Trophoblast cell (in vitro differentiated cells and primary cell): Measurements from ENCODE around the gene PLIN4.

Source experiments
- DNase-seq, 2 donors: peaks; one replicate each; pipeline ENCODE4 v3.0.0-alpha.2; 2016
- H2AFZ ChIP-seq: 2 replicates; pipeline ENCODE4 v1.6.1; 2013; ENCODE audit warnings: low read length, moderate library complexity, mild to moderate bottlenecking; ENCODE audit not compliant: insufficient read depth, poor library complexity
- H2AK5ac ChIP-seq: 2 replicates; pipeline ENCODE4 v1.6.1; 2013; ENCODE audit warnings: mild to moderate bottlenecking, low read length
- H2BK120ac ChIP-seq: 2 replicates; pipeline ENCODE4 v1.6.1; 2013; ENCODE audit warnings: low read length, mild to moderate bottlenecking, moderate library complexity; ENCODE audit not compliant: insufficient read depth, poor library complexity
- H2BK12ac ChIP-seq: 2 replicates; pipeline ENCODE4 v1.6.1; 2013; ENCODE audit warnings: mild to moderate bottlenecking, low read length, moderate library complexity
- H2BK5ac ChIP-seq: 2 replicates; pipeline ENCODE4 v1.6.1; 2013; ENCODE audit warnings: low read length, low read depth, moderate library complexity, mild to moderate bottlenecking; ENCODE audit not compliant: poor library complexity
- H3K14ac ChIP-seq: 2 replicates; pipeline ENCODE4 v1.6.1; 2013; ENCODE audit warnings: mild to moderate bottlenecking, low read length
- H3K18ac ChIP-seq: 2 replicates; pipeline ENCODE4 v1.6.1; 2013; ENCODE audit warnings: mild to moderate bottlenecking, low read length
- H3K23ac ChIP-seq: 2 replicates; pipeline ENCODE4 v1.6.1; 2013; ENCODE audit warnings: low read length
- H3K27ac ChIP-seq: 2 replicates; pipeline ENCODE4 v1.5.1; 2013; ENCODE audit warnings: low read depth, mild to moderate bottlenecking, inconsistent platforms, low read length, moderate library complexity
- H3K27me3 ChIP-seq: 2 replicates; pipeline ENCODE4 v1.6.1; 2013; ENCODE audit warnings: inconsistent platforms, mild to moderate bottlenecking, low read length, moderate library complexity; ENCODE audit not compliant: insufficient read depth
- H3K36me3 ChIP-seq, 2 experiments: 1 replicate in 1 of 2; 2 replicates in 1 of 2; pipeline ENCODE4 v1.6.1; 2013; ENCODE audit warnings: low read length in 2 of 2, mild to moderate bottlenecking in 2 of 2, moderate library complexity in 1 of 2; ENCODE audit not compliant: insufficient read depth in 2 of 2, control insufficient read depth in 1 of 2
- H3K4ac ChIP-seq: 2 replicates; pipeline ENCODE4 v1.6.1; 2013; ENCODE audit warnings: low read depth, mild to moderate bottlenecking, low read length, moderate library complexity
- H3K4me1 ChIP-seq, 2 experiments: 1 replicate in 1 of 2; 2 replicates in 1 of 2; pipeline ENCODE4 v1.6.1; 2013; ENCODE audit warnings: low read length in 2 of 2, mild to moderate bottlenecking in 2 of 2, moderate library complexity in 1 of 2; ENCODE audit not compliant: insufficient read depth in 2 of 2, control insufficient read depth in 1 of 2
- H3K4me2 ChIP-seq: 2 replicates; pipeline ENCODE4 v1.6.1; 2013; ENCODE audit warnings: inconsistent platforms, mild to moderate bottlenecking, low read length, moderate library complexity
- H3K4me3 ChIP-seq: 2 replicates; pipeline ENCODE4 v1.5.1; 2013; ENCODE audit warnings: mild to moderate bottlenecking, low read depth, low read length, inconsistent platforms
- H3K79me1 ChIP-seq: one replicate; pipeline ENCODE4 v1.6.1; 2013; ENCODE audit warnings: low read length
- H3K79me2 ChIP-seq: 2 replicates; pipeline ENCODE4 v1.6.1; 2013; ENCODE audit warnings: low read length, mild to moderate bottlenecking; ENCODE audit not compliant: control insufficient read depth, insufficient read depth, poor library complexity
- H3K9ac ChIP-seq: 2 replicates; pipeline ENCODE4 v1.6.1; 2013; ENCODE audit warnings: mild to moderate bottlenecking, low read length
- H3K9me3 ChIP-seq: 2 replicates; pipeline ENCODE4 v1.6.1; 2013; ENCODE audit warnings: low read depth, mild to moderate bottlenecking, control low read depth, inconsistent platforms, low read length; ENCODE audit not compliant: insufficient read depth
- H4K12ac ChIP-seq: 2 replicates; pipeline ENCODE4 v1.6.1; 2013; ENCODE audit warnings: low read depth, mild to moderate bottlenecking, low read length, moderate library complexity
- H4K8ac ChIP-seq: 2 replicates; pipeline ENCODE4 v1.6.1; 2013; ENCODE audit warnings: low read depth, mild to moderate bottlenecking, low read length, moderate library complexity
- H4K91ac ChIP-seq: one replicate; pipeline ENCODE4 v1.6.1; 2013; ENCODE audit warnings: low read depth, mild to moderate bottlenecking, low read length, moderate library complexity
- WGBS: extraction: QIAGEN DNeasy Blood & Tissue Kit; methylation state at CpG from one replicate; pipeline ENCODE4 v1.1.7; 2013; ENCODE audit warnings: missing lambda C conversion rate; ENCODE audit not compliant: insufficient read length, insufficient coverage; ENCODE audit errors: extremely low coverage; 5-methylcytosine and 5-hydroxymethylcytosine counted together

PLIN4 gene

DNA sequence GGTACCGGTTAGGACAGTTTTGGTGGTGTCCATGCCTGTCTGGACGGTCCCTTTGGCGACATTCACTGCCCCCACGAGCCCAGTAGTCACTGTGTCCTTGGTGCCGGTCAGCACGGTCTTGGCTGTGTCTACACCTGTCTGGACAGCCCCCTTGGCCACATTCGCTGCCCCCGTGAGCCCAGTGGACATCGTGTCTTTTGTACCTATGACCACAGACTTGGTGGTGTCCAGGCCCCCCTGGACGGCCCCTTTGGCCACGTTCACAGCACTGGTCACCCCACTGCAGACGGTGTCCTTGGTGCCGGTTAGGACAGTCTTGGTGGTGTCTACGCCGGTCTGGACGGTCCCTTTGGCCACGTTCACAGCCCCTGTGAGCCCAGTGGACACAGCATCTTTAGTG is 6.2 kb downstream of the PLIN4 start:
- no peaks in the 10 kb centered on the region for H3K79me2 ChIP-seq
- H3K4me1 ChIP-seq, result no peaks in the 10 kb centered on the region
- no peak overlapping the region for H2AFZ ChIP-seq
- no peak overlapping the region for H3K4me3 ChIP-seq
- no peak overlapping the region for H3K9ac ChIP-seq
- H3K4ac ChIP-seq, result no peak overlapping the region
- H3K27me3 ChIP-seq, result no peaks in the 10 kb centered on the region
- H4K91ac ChIP-seq, result no peak overlapping the region
- no peaks in the 10 kb centered on the region for H3K79me1 ChIP-seq
- no peak overlapping the region for H2AK5ac ChIP-seq
- H4K8ac ChIP-seq, result no peak overlapping the region
- H3K27ac ChIP-seq, result no peak overlapping the region
- H3K18ac ChIP-seq, result no peak overlapping the region
- H2BK12ac ChIP-seq, result no peak overlapping the region
- no CpG with 5 or more reads among the region's 17 CpGs for whole genome bisulfite sequencing
- no peak for DNase-seq
- H4K12ac ChIP-seq, result no peak overlapping the region
- peaks cover 8% of the 10 kb centered on the region for H3K9me3 ChIP-seq
- no peak overlapping the region for H3K23ac ChIP-seq
- no peak overlapping the region for H2BK5ac ChIP-seq
- peaks cover 0 to 2% of the 10 kb centered on the region in 2 experiments for H3K36me3 ChIP-seq
- no peak overlapping the region for H3K4me2 ChIP-seq
- no peak overlapping the region for H3K14ac ChIP-seq
- H2BK120ac ChIP-seq, result no peak overlapping the region

DNA sequence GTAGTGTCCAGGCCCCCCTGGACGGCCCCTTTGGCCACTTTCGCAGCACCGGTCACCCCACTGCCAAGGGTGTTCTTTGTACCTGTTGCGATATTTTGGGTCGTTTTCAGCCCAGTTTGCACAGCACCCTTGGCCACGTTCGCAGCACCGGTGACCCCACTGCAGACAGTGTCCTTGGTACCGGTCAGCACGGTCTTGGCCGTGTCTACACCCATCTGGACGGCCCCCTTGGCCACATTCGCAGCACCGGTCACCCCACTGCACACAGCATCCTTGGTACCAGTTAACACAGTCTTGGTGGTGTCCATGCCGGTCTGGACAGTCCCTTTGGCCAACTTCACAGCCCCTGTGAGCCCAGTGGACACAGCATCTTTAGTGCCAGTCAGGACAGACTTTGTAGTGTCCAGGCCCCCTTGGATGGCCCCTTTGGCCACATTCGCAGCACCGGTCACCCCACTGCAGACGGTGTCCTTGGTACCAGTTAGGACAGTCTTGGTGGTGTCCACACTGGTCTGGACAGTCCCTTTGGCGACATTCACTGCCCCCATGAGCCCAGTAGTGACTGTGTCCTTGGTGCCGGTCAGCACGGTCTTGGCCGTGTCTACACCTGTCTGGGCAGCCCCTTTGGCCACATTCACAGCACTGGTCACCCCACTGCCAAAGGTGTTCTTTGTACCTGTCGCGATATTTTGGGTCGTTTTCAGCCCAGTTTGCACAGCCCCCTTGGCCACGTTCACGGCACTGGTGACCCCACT is 6.8 kb downstream of the PLIN4 start:
- Histone ChIP-seq H2AK5ac (no peak overlapping the region), H4K91ac (no peak overlapping the region), H2BK12ac (no peak overlapping the region), H3K18ac (no peak overlapping the region), H3K23ac (no peak overlapping the region), H2BK120ac (no peak overlapping the region), H3K36me3 (peaks cover 0 to 6% of the 10 kb centered on the region in 2 experiments), H3K14ac (no peak overlapping the region), H3K4ac (no peak overlapping the region), H2BK5ac (no peak overlapping the region), H3K4me1 (no peaks in the 10 kb centered on the region), H3K9ac (no peak overlapping the region), H3K27me3 (no peaks in the 10 kb centered on the region), H3K79me1 (no peaks in the 10 kb centered on the region), H3K9me3 (peaks cover 8% of the 10 kb centered on the region), H3K27ac (no peak overlapping the region), H2AFZ (no peak overlapping the region), H4K12ac (no peak overlapping the region), H4K8ac (no peak overlapping the region), H3K79me2 (no peaks in the 10 kb centered on the region), H3K4me3 (no peak overlapping the region), H3K4me2 (no peak overlapping the region)
- no peak for DNase-seq
- WGBS, result no CpG with 5 or more reads among the region's 27 CpGs

DNA sequence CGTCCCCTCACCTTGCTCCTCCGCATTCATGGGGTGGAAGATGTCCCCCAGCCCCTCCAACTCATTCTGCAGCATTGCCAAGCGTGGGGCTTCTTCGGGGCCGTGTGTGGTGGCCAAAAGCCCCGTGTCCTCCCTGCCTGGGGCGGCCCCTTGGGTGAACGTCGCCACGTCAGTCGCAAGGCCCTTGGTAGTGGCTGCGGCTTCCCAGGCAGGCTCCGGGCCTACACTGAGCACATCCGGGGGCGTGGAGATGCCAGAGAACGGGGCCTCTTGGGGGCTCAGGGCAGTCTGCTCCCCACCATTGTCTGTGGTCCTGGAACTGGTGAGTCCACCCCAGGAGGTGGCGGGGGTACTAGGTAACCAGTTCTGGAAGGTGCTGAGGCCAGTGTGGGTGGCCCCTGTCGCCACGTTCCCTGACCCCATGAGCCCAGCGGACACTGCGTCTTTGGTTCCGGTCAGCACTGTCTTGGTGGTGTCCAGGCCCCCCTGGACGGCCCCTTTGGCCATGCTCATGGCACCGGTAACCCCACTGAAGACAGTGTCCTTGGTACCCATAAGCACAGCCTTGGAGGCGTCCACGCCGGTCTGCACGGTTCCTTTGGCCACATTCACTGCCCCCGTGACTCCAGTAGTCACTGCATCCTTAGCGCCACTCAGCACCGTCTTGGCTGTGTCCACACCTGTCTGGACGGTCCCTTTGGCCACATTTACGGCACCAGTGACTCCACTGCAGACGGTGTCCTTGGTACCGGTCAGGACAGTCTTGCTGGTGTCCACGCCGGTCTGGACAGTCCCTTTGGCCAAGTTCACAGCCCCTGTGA is 7.6 kb downstream of the PLIN4 start:
- no CpG with 5 or more reads among the region's 37 CpGs for WGBS
- no peak overlapping the region for H3K23ac ChIP-seq
- no peak overlapping the region for H2AFZ ChIP-seq
- H2BK120ac ChIP-seq, result no peak overlapping the region
- H3K4me1 ChIP-seq, result no peaks in the 10 kb centered on the region
- H3K9ac ChIP-seq, result no peak overlapping the region
- H3K14ac ChIP-seq, result no peak overlapping the region
- H2AK5ac ChIP-seq, result no peak overlapping the region
- H3K4ac ChIP-seq, result no peak overlapping the region
- no peak overlapping the region for H4K91ac ChIP-seq
- no peak for DNase-seq
- H2BK5ac ChIP-seq, result no peak overlapping the region
- H3K4me3 ChIP-seq, result no peak overlapping the region
- no peaks in the 10 kb centered on the region for H3K79me1 ChIP-seq
- no peaks in the 10 kb centered on the region for H3K27me3 ChIP-seq
- peaks cover 8% of the 10 kb centered on the region for H3K9me3 ChIP-seq
- H4K8ac ChIP-seq, result no peak overlapping the region
- no peak overlapping the region for H3K18ac ChIP-seq
- no peaks in the 10 kb centered on the region for H3K79me2 ChIP-seq
- H3K27ac ChIP-seq, result no peak overlapping the region
- H2BK12ac ChIP-seq, result no peak overlapping the region
- H3K36me3 ChIP-seq, result peaks cover 4 to 12% of the 10 kb centered on the region in 2 experiments
- H3K4me2 ChIP-seq, result no peak overlapping the region
- H4K12ac ChIP-seq, result no peak overlapping the region

DNA sequence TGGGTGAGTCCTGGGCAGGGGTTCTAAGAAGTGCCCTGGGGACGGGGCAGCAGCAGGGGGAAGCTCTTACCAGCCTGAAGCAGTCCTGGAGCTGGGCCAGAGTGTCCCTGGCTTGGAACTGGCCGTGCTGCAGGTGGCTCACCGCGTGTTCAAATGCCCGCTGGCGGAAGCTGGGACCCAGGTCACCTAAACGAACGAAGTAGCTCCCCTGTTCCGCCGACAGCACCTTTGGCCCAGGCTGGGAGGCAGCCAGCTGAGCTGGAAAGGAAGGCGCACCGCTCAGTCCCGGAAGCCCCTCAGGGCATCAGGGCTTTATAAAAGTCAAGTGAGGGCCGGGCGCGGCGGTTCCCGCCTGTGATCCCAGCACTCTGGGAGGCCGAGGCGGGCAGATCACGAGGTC is 9.6 kb downstream of the PLIN4 start:
- Histone ChIP-seq H3K4me3 (no peak overlapping the region), H2BK120ac (no peak overlapping the region), H4K91ac (no peak overlapping the region), H2AK5ac (no peak overlapping the region), H4K12ac (no peak overlapping the region), H2AFZ (no peak overlapping the region), H3K4me1 (no peaks in the 10 kb centered on the region), H3K27ac (no peak overlapping the region), H3K79me1 (no peaks in the 10 kb centered on the region), H3K9ac (no peak overlapping the region), H3K27me3 (no peaks in the 10 kb centered on the region), H3K14ac (no peak overlapping the region), H3K36me3 (peaks cover 21 to 26% of the 10 kb centered on the region in 2 experiments), H2BK5ac (no peak overlapping the region), H3K4me2 (no peak overlapping the region), H3K4ac (no peak overlapping the region), H2BK12ac (no peak overlapping the region), H3K18ac (no peak overlapping the region), H3K79me2 (no peaks in the 10 kb centered on the region), H4K8ac (no peak overlapping the region), H3K23ac (no peak overlapping the region), H3K9me3 (peaks cover 8% of the 10 kb centered on the region)
- DNase-seq, result peak; percentile 44 to 72
- WGBS, result no CpG with 5 or more reads among the region's 21 CpGs
